H1 (cell line): ENCODE measurements around the gene NUDT10. TPM values are rescaled to one million over a fixed set of nuclear protein-coding genes. Genes with fewer than 3 reads are reported as not detected.
A peak's percentile ranks its signal among the peaks of the same experiment; 100 is the strongest.

ENCODE experiments used
- CTCF ChIA-PET: fragments of 300-600 bp; sonication (Branson Sonifier 250); formaldehyde crosslinking; loops from one replicate; lab custom pipeline; 2021; ENCODE audit not compliant: partially characterized antibody; lab: Charles Lee
- POLR2A ChIA-PET: fragments of 300-600 bp; sonication (Branson Sonifier 250); formaldehyde crosslinking; loops from one replicate; lab custom pipeline; 2021; ENCODE audit warnings: inconsistent platforms; ENCODE audit not compliant: partially characterized antibody; lab: Charles Lee
- DNase-seq, 2 experiments: peaks; one replicate each; pipeline versions ENCODE4 v3.0.0 to v3.0.0-alpha.2; 2010 to 2022; ENCODE audit warnings: low spot score in 2 of 2, low read depth in 1 of 2, mixed read lengths in 1 of 2
- FAIRE-seq: peaks from 2 replicates; lab custom pipeline; 2011; peaks lifted over from hg19 to GRCh38; lab: Jason Lieb, UNC
- H2AFZ ChIP-seq: 2 replicates; pipeline ENCODE4 v1.8.1; 2012; ENCODE audit warnings: low read length, inconsistent platforms
- H2AK5ac ChIP-seq: 2 replicates; pipeline ENCODE4 v1.6.1; 2013; ENCODE audit warnings: low read depth, low read length
- H2BK120ac ChIP-seq: replicated peaks from 2 replicates; pipeline ENCODE3; 2013; ENCODE audit warnings: low read depth, low read length, inconsistent platforms
- H2BK12ac ChIP-seq: 2 replicates; pipeline ENCODE4 v1.6.1; 2013; ENCODE audit warnings: low read depth, low read length
- H2BK15ac ChIP-seq: 2 replicates; pipeline ENCODE4 v1.6.1; 2013; ENCODE audit warnings: low read length
- H2BK20ac ChIP-seq: 2 replicates; pipeline ENCODE4 v1.6.1; 2013; ENCODE audit warnings: low read length
- H2BK5ac ChIP-seq: 2 replicates; pipeline ENCODE4 v1.6.1; 2013; ENCODE audit warnings: low read depth, low read length
- H3K14ac ChIP-seq: 2 replicates; pipeline ENCODE4 v1.6.1; 2013; ENCODE audit warnings: inconsistent platforms; ENCODE audit not compliant: insufficient read length
- H3K18ac ChIP-seq: 2 replicates; pipeline ENCODE4 v1.6.1; 2013; ENCODE audit warnings: low read length; ENCODE audit errors: extremely low read depth
- H3K23ac ChIP-seq: 2 replicates; pipeline ENCODE4 v1.6.1; 2013; ENCODE audit warnings: inconsistent platforms; ENCODE audit not compliant: insufficient read length
- H3K23me2 ChIP-seq: 2 replicates; pipeline ENCODE4 v1.6.1; 2013; ENCODE audit warnings: low read depth, low read length
- H3K27ac ChIP-seq: 2 replicates; pipeline ENCODE4 v1.6.1; 2011; ENCODE audit warnings: low read depth, low read length, inconsistent platforms
- H3K27me3 ChIP-seq, 4 experiments: replicated peaks in 1 of 4; 1 replicate in 1 of 4; 2 replicates in 3 of 4; pipeline versions ENCODE4 v1.6.1 to v1.8.1; 2011 to 2013; ENCODE audit warnings: low read length in 3 of 4, mild to moderate bottlenecking in 3 of 4, inconsistent platforms in 2 of 4, mixed read lengths in 2 of 4, moderate library complexity in 1 of 4; ENCODE audit not compliant: control insufficient read depth in 3 of 4, insufficient read depth in 3 of 4; ENCODE audit errors: extremely low read depth in 1 of 4
- H3K36me3 ChIP-seq, 4 experiments: 2 replicates each; pipeline versions ENCODE4 v1.6.1 to v1.8.1; 2011 to 2013; ENCODE audit warnings: mild to moderate bottlenecking in 4 of 4, low read length in 3 of 4, moderate library complexity in 2 of 4, control low read depth in 1 of 4, inconsistent platforms in 1 of 4; ENCODE audit not compliant: insufficient read depth in 4 of 4, control insufficient read depth in 2 of 4
- H3K4ac ChIP-seq: replicated peaks from 2 replicates; pipeline ENCODE3; 2013; ENCODE audit warnings: low read length, low read depth, mixed read lengths, inconsistent platforms; ENCODE audit not compliant: insufficient read length
- H3K4me1 ChIP-seq, 4 experiments: replicated peaks in 1 of 4; 1 replicate in 1 of 4; 2 replicates in 3 of 4; pipeline versions ENCODE4 v1.6.1 to v1.8.1; 2011 to 2013; ENCODE audit warnings: low read length in 3 of 4, inconsistent platforms in 2 of 4, mixed read lengths in 1 of 4; ENCODE audit not compliant: insufficient read depth in 4 of 4, control insufficient read depth in 3 of 4
- H3K4me2 ChIP-seq, 2 experiments: 2 replicates each; pipeline versions ENCODE4 v1.6.1 to v1.8.1; 2011 to 2013; ENCODE audit warnings: low read depth in 2 of 2, low read length in 2 of 2, control low read depth in 1 of 2, inconsistent platforms in 1 of 2, mild to moderate bottlenecking in 1 of 2; ENCODE audit not compliant: insufficient read depth in 1 of 2
- H3K4me3 ChIP-seq, 4 experiments: fragments of 200-600, 300-600 bp in 1 of 4; sonication (generic), shearing (Covaris generic), sonication (Bioruptor Twin) in 1 of 4; 2 replicates each; pipeline versions ENCODE4 v1.5.1 to v1.8.1; 2011 to 2016; ENCODE audit warnings: low read length in 4 of 4, low read depth in 3 of 4, control low read depth in 2 of 4, inconsistent platforms in 2 of 4, mild to moderate bottlenecking in 2 of 4, mixed read lengths in 1 of 4, moderate library complexity in 1 of 4; ENCODE audit not compliant: insufficient read depth in 2 of 4; ENCODE audit errors: extremely low read depth in 1 of 4
- H3K56ac ChIP-seq: replicated peaks from 2 replicates; pipeline ENCODE3; 2013; ENCODE audit warnings: low read depth, mild to moderate bottlenecking, mixed read lengths, low read length, inconsistent platforms; ENCODE audit not compliant: insufficient read length
- H3K79me1 ChIP-seq: 2 replicates; pipeline ENCODE4 v1.6.1; 2013; ENCODE audit warnings: low read depth, low read length, control low read depth
- H3K79me2 ChIP-seq, 2 experiments: 2 replicates each; pipeline versions ENCODE4 v1.6.1 to v1.8.1; 2012 to 2013; ENCODE audit warnings: low read length in 2 of 2, mild to moderate bottlenecking in 2 of 2, inconsistent platforms in 1 of 2; ENCODE audit not compliant: insufficient read depth in 2 of 2, control insufficient read depth in 1 of 2
- H3K9ac ChIP-seq, 4 experiments: replicated peaks in 1 of 4; 1 replicate in 1 of 4; 2 replicates in 3 of 4; pipeline versions ENCODE4 v1.6.1 to v1.8.1; 2011 to 2013; ENCODE audit warnings: low read depth in 3 of 4, low read length in 3 of 4, control low read depth in 2 of 4, mild to moderate bottlenecking in 2 of 4, moderate library complexity in 2 of 4, inconsistent platforms in 1 of 4; ENCODE audit errors: extremely low read depth in 1 of 4
- H3K9me3 ChIP-seq, 2 experiments: 2 replicates each; pipeline versions ENCODE4 v1.6.1 to v1.8.1; 2012 to 2013; ENCODE audit warnings: mild to moderate bottlenecking in 2 of 2, moderate library complexity in 2 of 2, control low read depth in 1 of 2, inconsistent platforms in 1 of 2, low read depth in 1 of 2, low read length in 1 of 2, mixed read lengths in 1 of 2; ENCODE audit not compliant: insufficient read depth in 2 of 2
- H4K20me1 ChIP-seq, 2 experiments: replicated peaks in 1 of 2; 2 replicates each; pipeline versions ENCODE3 to v1.8.1; 2011 to 2013; ENCODE audit warnings: inconsistent platforms in 2 of 2, low read length in 2 of 2, mild to moderate bottlenecking in 1 of 2; ENCODE audit not compliant: insufficient read depth in 2 of 2, control insufficient read depth in 1 of 2
- H4K5ac ChIP-seq: 2 replicates; pipeline ENCODE4 v1.6.1; 2013; ENCODE audit warnings: low read length, low read depth, mixed read lengths, inconsistent platforms; ENCODE audit not compliant: insufficient read length
- H4K8ac ChIP-seq: 2 replicates; pipeline ENCODE4 v1.8.0; 2013; ENCODE audit warnings: mild to moderate bottlenecking, moderate library complexity, low read length, inconsistent platforms; ENCODE audit not compliant: insufficient read depth; ENCODE audit errors: extremely low read depth
- H4K91ac ChIP-seq: replicated peaks from 2 replicates; pipeline ENCODE3; 2013; ENCODE audit warnings: low read length, mixed read lengths, inconsistent platforms; ENCODE audit not compliant: insufficient read length
- CEBPB ChIP-seq: IDR thresholded peaks from 2 replicates; pipeline ENCODE4 v1.6.1; 2012; ENCODE audit warnings: low read depth, low read length
- TAF1 ChIP-seq: IDR thresholded peaks from 2 replicates; pipeline ENCODE4 v1.6.1; 2011; ENCODE audit warnings: mild to moderate bottlenecking, low read depth, low read length
- WGBS, 2 experiments: shearing (Covaris generic) in 1 of 2; methylation state at CpG; one replicate each; pipeline versions ENCODE4 v1.1.6 to v1.1.7; 2013 to 2015; ENCODE audit warnings: low lambda C conversion rate in 2 of 2, mixed read lengths in 2 of 2, inconsistent platforms in 1 of 2, low coverage in 1 of 2, missing lambda C conversion rate in 1 of 2; ENCODE audit not compliant: insufficient replicate concordance in 2 of 2, insufficient coverage in 1 of 2, insufficient read length in 1 of 2; ENCODE audit errors: extremely low coverage in 1 of 2, missing lambda C conversion rate in 1 of 2; 5-methylcytosine and 5-hydroxymethylcytosine counted together
- polyA plus RNA-seq, 7 experiments: library from polyadenylated mRNA; depleted of rRNA in 3 of 7; stranded (reverse) in 5 of 7; unstranded in 2 of 7; fragments of >200 nt in 5 of 7; fragments of 200-250 nt in 2 of 7; gene quantifications; 1 replicate in 5 of 7; 2 replicates in 1 of 7; 4 replicates in 1 of 7; pipeline versions ENCODE4 v1.2.1 to v1.2.3, GENCODE V29; 2011 to 2013; ENCODE audit warnings: missing spikeins in 2 of 7, mixed read lengths in 2 of 7
- total RNA-seq: library from RNA; stranded (reverse); fragmentation: NEBNext Ultra II Directional; extraction: Animal tissue kit (Norgen Biotek cat#: 25700); gene quantifications from 2 replicates; pipeline ENCODE4 v1.2.1, GENCODE V29; 2021

The NUDT10 gene
- total and polyA plus RNA-seq, 2 of the 8 experiments (the other 6 are each of a cell fraction or from before 2014, with no cell fraction given) = 18.2 to 20.6 TPM

DNA sequence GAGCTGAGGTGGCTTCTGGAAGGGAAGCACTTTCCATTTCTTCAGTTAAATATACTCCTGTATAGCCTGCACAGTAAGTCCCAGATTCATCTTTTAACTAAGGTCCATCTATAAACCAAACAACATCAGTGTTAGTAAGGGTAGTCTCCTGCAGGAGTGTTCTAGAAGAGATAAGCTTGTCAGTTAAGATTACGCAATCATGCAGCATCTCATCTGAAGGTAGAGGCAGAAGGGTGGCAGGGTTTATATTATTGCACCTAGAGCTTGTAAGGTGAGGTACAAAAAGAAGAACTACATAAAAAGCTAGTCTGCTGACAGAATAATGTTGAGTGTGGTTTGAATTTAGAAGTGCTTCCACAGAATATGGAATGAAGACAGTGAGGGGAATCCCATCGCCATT lies 44.0 kb downstream of the NUDT10 start:
- Histone ChIP-seq H2BK20ac (no peak overlapping the region), H4K91ac (no peak overlapping the region), H2BK12ac (no peak overlapping the region), H3K4ac (no peak overlapping the region), H3K79me1 (no peaks in the 10 kb centered on the region), H3K18ac (no peak overlapping the region), H3K23me2 (no peaks in the 10 kb centered on the region), H3K27ac (no peak overlapping the region), H4K20me1 (no peaks in the 10 kb centered on the region), H2BK15ac (no peak overlapping the region), H2AFZ (no peak overlapping the region), H3K4me1 (no peaks in the 10 kb centered on the region), H4K8ac (no peak overlapping the region), H3K9me3 (no peaks in the 10 kb centered on the region), H3K4me3 (no peak overlapping the region), H3K14ac (no peak overlapping the region), H3K56ac (no peak overlapping the region), H2BK5ac (no peak overlapping the region), H3K9ac (no peak overlapping the region), H2AK5ac (no peak overlapping the region), H3K79me2 (no peaks in the 10 kb centered on the region), H4K5ac (no peak overlapping the region), H3K36me3 (no peaks in the 10 kb centered on the region), H3K4me2 (no peak overlapping the region), H2BK120ac (no peak overlapping the region), H3K23ac (no peak overlapping the region), H3K27me3 (no peaks in the 10 kb centered on the region)
- 81% methylated on average over 2 of the region's 2 CpGs; no CpG with 5 or more reads in 1 of the 2 experiments for WGBS, 2 experiments
- DNase-seq (no peak), FAIRE-seq (no peak)
- POLR2A ChIA-PET = no interaction called here
- no peak for TF ChIP-seq TAF1
- peak; percentile 92 for TF ChIP-seq CEBPB
- CTCF ChIA-PET = interaction anchor here (0.7 kb wide), 1 partner anchor 100 kb away, joined by 3 read pairs; no protein-coding TSS in a partner anchor

Other genes with a start within 250 kb of the NUDT10 start
- 37.6 and 39.3 TPM in 2 replicates for gene NUDT11, start 163.8 kb downstream of the NUDT10 start, total RNA-seq
- gene NUDT11, start 163.8 kb downstream of the NUDT10 start, polyA plus RNA-seq (2011; rRNA removed) = 20.5 and 31.3 TPM in 2 replicates